ENCODE measurements around the gene MIGA2.

- TF ChIP-seq CTCF (IDR thresholded peaks at IDR 0.05 in 2 of 3, conservative IDR thresholded peaks at IDR 0.05 in 1 of 3; ENCODE audit: borderline replicate concordance in 1 of 3, insufficient read depth in 1 of 3, low read depth in 2 of 3, low read length in 2 of 3) (no peak), RAD21 (IDR thresholded peaks at IDR 0.05; ENCODE audit: low read depth) (no peak), REST (IDR thresholded peaks at IDR 0.05; ENCODE audit: low read depth) (no peak), SP1 (IDR thresholded peaks at IDR 0.05; ENCODE audit: low read depth) (no peak), TCF7L2 (IDR thresholded peaks at IDR 0.05; ENCODE audit: borderline replicate concordance, extremely low read depth, insufficient read depth, insufficient read length) (no peak), ZNF274 (IDR thresholded peaks at IDR 0.05; ENCODE audit: low read depth, low read length) (no peak), POLR2AphosphoS5 (IDR thresholded peaks at IDR 0.05; ENCODE audit: low read depth, low read length) (no peak), EZH2 (IDR thresholded peaks at IDR 0.05) (no peak), CBX3 (IDR thresholded peaks at IDR 0.05; ENCODE audit: low read depth) (no peak), POLR2A (IDR thresholded peaks at IDR 0.05; ENCODE audit: borderline replicate concordance, extremely low read depth, insufficient read depth, insufficient read length) (no peak)
Measured at GRCh38 chr9:129121483-129121882, 85.1 kb downstream of the MIGA2 start.
